Gastrocnemius medialis (tissue), 4 donors: ENCODE data around the gene LFNG. TPM values are rescaled to one million over a fixed set of nuclear protein-coding genes. Genes with fewer than 3 reads are reported as not detected.
A peak's percentile ranks its signal among the peaks of the same experiment; 100 is the strongest.

Experiments
- ATAC-seq, 2 donors: fragments of 150-250 bp; one replicate each; pipeline ENCODE4 v1.9.1; 2016
- DNase-seq, 2 donors: peaks; one replicate each; pipeline ENCODE4 v3.0.0-alpha.2; 2019
- H3K27ac ChIP-seq, 4 donors: fragments of 200-600 bp; sonication (generic); 1 replicate in 1 of 4; 2 replicates in 3 of 4; pipeline ENCODE4 v1.5.1; 2016 to 2018; ENCODE audit warnings: mild to moderate bottlenecking in 2 of 4, moderate library complexity in 1 of 4
- H3K27me3 ChIP-seq, 3 donors: fragments of 200-600 bp; sonication (generic) in 2 of 3; 1 replicate in 1 of 3; 2 replicates in 2 of 3; pipeline versions ENCODE4 v1.5.1 to v1.6.0; 2016 to 2019; ENCODE audit warnings: mild to moderate bottlenecking in 1 of 3, moderate library complexity in 1 of 3
- H3K36me3 ChIP-seq, 2 donors: fragments of 200-600 bp; sonication (generic) in 1 of 2; one replicate each; pipeline ENCODE4 v1.5.1; 2017 to 2018
- H3K4me1 ChIP-seq, 2 donors: fragments of 200-600 bp; sonication (generic) in 1 of 2; one replicate each; pipeline ENCODE4 v1.5.1; 2016 to 2017; ENCODE audit warnings: mild to moderate bottlenecking in 2 of 2
- H3K4me3 ChIP-seq, 4 donors: fragments of 200-600 bp; sonication (generic) in 3 of 4; 1 replicate in 1 of 4; 2 replicates in 3 of 4; pipeline ENCODE4 v1.5.1; 2016 to 2019; ENCODE audit warnings: mild to moderate bottlenecking in 2 of 4
- H3K9me3 ChIP-seq, 3 donors: fragments of 200-600 bp; sonication (generic) in 2 of 3; 1 replicate in 1 of 3; 2 replicates in 2 of 3; pipeline ENCODE4 v1.5.1; 2016 to 2019
- POLR2A ChIP-seq, 2 donors: fragments of 450-650 bp; IDR thresholded peaks; one replicate each; pipeline ENCODE4 v1.6.1; 2017; ENCODE audit warnings: antibody characterized with exemption in 2 of 2, mild to moderate bottlenecking in 2 of 2, moderate library complexity in 2 of 2
- in situ Hi-C, 4 donors: fragments of 200-750 bp; cut with MboI; loops; one replicate each; pipeline versions ENCODE4 v1.15.0 to v1.8.0; 2017; ENCODE audit warnings: low sequenced_read_pairs in 4 of 4
- intact Hi-C: fragments of 100-400 bp; cut with DNase I; formaldehyde crosslinking; loops from one replicate; pipeline ENCODE4 v1.15.1; 2023; ENCODE audit warnings: low total_unique reads
- total RNA-seq, 4 donors: library from RNA; depleted of rRNA; stranded (reverse); fragments of >200 nt; gene quantifications; one replicate each; pipeline versions ENCODE4 v1.1.0 to v1.2.3, GENCODE V29; 2016
- TF ChIP-seq, protein P1 (sequence below), 5 experiments: fragments of 450-650 bp in 3 of 5; fragments of 200-600 bp in 2 of 5; sonication (generic) in 2 of 5; IDR thresholded peaks in 4 of 5; conservative IDR thresholded peaks in 1 of 5; 1 replicate in 4 of 5; 2 replicates in 1 of 5; pipeline ENCODE4 v1.5.1; 2016 to 2019; ENCODE audit warnings: antibody characterized with exemption in 5 of 5, mild to moderate bottlenecking in 3 of 5, moderate library complexity in 3 of 5

The LFNG gene
- total RNA-seq, 4 donors from 2014 or later, result 1.0 to 5.9 (median 1.7) TPM

- ATAC-seq, result no peak
- TF ChIP-seq, protein P1, sequence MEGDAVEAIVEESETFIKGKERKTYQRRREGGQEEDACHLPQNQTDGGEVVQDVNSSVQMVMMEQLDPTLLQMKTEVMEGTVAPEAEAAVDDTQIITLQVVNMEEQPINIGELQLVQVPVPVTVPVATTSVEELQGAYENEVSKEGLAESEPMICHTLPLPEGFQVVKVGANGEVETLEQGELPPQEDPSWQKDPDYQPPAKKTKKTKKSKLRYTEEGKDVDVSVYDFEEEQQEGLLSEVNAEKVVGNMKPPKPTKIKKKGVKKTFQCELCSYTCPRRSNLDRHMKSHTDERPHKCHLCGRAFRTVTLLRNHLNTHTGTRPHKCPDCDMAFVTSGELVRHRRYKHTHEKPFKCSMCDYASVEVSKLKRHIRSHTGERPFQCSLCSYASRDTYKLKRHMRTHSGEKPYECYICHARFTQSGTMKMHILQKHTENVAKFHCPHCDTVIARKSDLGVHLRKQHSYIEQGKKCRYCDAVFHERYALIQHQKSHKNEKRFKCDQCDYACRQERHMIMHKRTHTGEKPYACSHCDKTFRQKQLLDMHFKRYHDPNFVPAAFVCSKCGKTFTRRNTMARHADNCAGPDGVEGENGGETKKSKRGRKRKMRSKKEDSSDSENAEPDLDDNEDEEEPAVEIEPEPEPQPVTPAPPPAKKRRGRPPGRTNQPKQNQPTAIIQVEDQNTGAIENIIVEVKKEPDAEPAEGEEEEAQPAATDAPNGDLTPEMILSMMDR (IDR thresholded peaks at IDR 0.05 in 4 of 5, conservative IDR thresholded peaks at IDR 0.05 in 1 of 5), result no peak
- TF ChIP-seq POLR2A (IDR thresholded peaks at IDR 0.05), result no peak
- Histone ChIP-seq H3K4me3 (peak overlapping the region; percentile 76 to 97 (median 80)), H3K36me3 (peaks cover 0 to 18% of the 10 kb centered on the region in 2 donors), H3K4me1 (peaks cover 22 to 23% of the 10 kb centered on the region in 2 donors), H3K27me3 (no peaks in the 10 kb centered on the region), H3K9me3 (no peaks in the 10 kb centered on the region), H3K27ac (peak overlapping the region in 2 of 4 donors; percentile 86 to 97)
- DNase-seq, result no peak
- intact Hi-C loops (loop anchor here (2.0 to 10.0 kb wide), 3 partner anchors 35 to 309 kb away; partner anchors contain the start of genes EIF3B, LFNG, MRM2 and NUDT1), in situ Hi-C loops (no loop called here)
Measured at GRCh38 chr7:2553831-2554581, 34.4 kb downstream of the LFNG start.

DNA sequence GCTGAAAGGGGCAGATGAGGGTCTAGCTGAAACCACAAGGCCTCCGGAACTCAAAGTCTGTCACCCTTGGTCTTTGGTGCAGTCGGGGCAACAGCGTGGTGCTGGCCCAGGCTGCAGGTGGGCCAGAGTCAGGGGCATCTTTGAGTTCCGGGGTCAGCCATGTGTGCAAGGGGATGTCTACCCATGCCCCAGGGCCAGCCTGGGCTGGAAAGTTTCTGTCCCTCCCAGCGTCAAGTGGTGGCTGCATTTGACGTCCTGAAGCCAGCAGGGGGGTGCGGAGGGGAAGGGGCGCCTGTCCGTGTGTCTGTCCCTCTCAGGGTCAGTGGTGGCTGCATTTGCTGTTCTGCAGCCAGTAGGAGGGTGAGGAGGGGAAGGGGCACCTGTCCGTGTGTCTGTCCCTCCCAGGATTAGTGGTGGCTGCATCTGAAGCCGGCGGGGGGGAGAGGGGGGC, 35.1 kb downstream of the LFNG start:
- in situ Hi-C loops (no loop called here), intact Hi-C loops (loop anchor here (1.0 to 10.0 kb wide), 6 partner anchors 36 to 310 kb away; partner anchors contain the start of genes EIF3B, GNA12, GRIFIN and LFNG)
- Histone ChIP-seq H3K27me3 (no peaks in the 10 kb centered on the region), H3K27ac (peak overlapping the region; percentile 86 to 100 (median 98)), H3K4me3 (peak overlapping the region; percentile 76 to 97 (median 80)), H3K4me1 (peaks cover 23 to 25% of the 10 kb centered on the region in 2 donors), H3K9me3 (no peaks in the 10 kb centered on the region), H3K36me3 (peaks cover 0 to 13% of the 10 kb centered on the region in 2 donors)
- TF ChIP-seq POLR2A (IDR thresholded peaks at IDR 0.05), result no peak
- TF ChIP-seq, protein P1 (IDR thresholded peaks at IDR 0.05 in 4 of 5, conservative IDR thresholded peaks at IDR 0.05 in 1 of 5), result no peak
- ATAC-seq (no peak), DNase-seq (no peak)

DNA sequence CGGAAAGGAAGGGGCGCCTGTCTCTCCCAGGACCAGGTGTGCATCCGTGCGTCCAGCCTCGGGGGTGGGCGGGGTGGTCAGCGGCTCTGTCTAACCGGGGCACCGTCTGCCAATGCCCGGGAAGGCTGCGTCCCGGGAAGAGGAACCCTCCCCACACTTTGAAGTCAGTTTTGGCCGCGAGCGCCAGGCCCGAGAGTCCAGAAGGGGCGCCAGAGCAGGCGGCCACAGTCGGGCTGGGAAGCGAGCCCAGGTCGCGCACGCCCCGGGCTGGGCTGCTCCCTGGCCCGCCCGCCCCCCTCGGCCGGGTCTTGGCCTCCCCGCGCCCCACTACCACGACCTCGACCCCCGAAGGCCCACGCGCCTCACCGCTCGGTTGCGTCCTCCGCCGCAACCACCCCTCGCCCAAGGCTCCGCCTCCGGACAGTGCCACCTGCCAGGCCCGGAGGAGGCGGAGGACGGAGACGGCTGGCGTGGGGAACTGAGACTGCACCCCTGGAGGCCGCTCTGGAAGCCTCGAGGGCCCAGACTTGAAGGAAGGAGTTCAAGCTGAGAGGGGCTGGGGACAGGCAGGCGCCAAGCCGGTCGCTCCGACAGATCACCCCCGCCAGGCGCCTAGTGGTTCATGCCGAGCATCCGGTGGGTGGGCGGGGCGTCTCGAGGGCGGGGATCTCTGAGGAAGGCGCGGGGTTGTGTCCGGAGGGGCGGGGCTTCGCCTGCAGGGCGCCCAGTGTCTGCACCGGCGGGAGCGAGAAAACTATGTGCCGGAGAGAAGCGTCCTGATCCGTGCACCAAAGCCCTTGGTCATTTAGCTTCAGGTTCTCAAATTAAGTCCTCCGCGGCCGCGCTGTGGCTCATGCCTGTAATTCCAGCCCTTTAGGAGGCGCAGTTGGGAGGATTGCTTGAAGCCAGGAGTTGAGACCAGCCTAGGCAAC, 35.8 kb downstream of the LFNG start, which contains the start of gene BRAT1:
Gene BRAT1 (minus strand): TSS at position 404 of the 932 bp plus-strand sequence. CDS start 1,093 bp downstream, outside the sequence.
- peak within 1 kb of the TSS; percentile 76 to 97 (median 80) for H3K4me3 ChIP-seq
- TF ChIP-seq, protein P1 (IDR thresholded peaks at IDR 0.05 in 4 of 5, conservative IDR thresholded peaks at IDR 0.05 in 1 of 5), result peak in 4 of 5 experiments; percentile 18 to 57 (median 19)
- peak; percentile 63 to 64 for TF ChIP-seq POLR2A (IDR thresholded peaks at IDR 0.05)
- intact Hi-C loops (loop anchor here (1.0 to 10.0 kb wide), 6 partner anchors 37 to 311 kb away; partner anchors contain the start of genes EIF3B, GNA12, GRIFIN and LFNG), in situ Hi-C loops (no loop called here)
- peaks cover 29 to 32% of the 10 kb centered on the region in 2 donors for H3K4me1 ChIP-seq
- H3K27ac ChIP-seq, result peak within 1 kb of the TSS; percentile 86 to 100 (median 98)
- ATAC-seq (peak; percentile 87 to 90), DNase-seq (peak; percentile 93 to 95)
- H3K9me3 ChIP-seq, result no peaks in the 10 kb centered on the region
- H3K36me3 ChIP-seq, result peaks cover 0 to 9% of the 10 kb centered on the region in 2 donors
- no peaks in the 10 kb centered on the region for H3K27me3 ChIP-seq

DNA sequence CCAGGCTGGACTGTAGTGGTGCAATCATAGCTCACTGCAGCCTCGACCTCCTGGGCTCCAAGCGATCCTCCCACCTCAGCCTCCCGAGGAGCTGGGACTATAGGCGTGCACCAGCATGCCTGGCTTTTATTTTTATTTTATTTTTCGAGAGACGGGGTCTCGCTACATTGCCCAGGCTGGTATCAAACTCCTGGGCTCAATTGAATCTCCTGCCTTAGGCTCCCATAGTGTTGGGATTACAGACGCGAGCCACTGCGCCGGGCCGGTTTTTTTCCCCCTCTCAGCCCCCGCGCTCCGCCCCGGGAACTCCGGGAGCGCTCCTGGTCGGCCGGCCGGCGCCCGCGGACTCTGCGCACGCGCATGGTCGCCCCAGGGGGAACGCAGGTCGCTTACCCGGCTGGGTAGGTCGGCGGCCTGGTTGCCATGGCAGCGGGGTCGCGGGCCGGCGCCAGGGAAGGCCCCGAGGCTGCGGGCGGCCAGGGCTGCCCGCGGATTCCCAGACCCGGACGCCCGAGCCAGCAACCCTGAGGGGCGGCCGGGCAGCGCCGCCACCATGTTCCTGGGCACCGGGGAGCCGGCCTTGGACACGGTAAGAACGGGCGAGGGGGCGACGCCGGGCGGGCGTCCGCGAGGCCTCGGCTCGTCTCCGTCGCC, 39.2 kb downstream of the LFNG start, which contains the start of gene IQCE:
Gene IQCE (plus strand): TSS at position 351 of the 654 bp plus-strand sequence. CDS start 203 bp downstream, at position 554.
- TF ChIP-seq, protein P1 (IDR thresholded peaks at IDR 0.05 in 4 of 5, conservative IDR thresholded peaks at IDR 0.05 in 1 of 5), result peak in 2 of 5 experiments; percentile 21 to 42
- TF ChIP-seq POLR2A (IDR thresholded peaks at IDR 0.05), result no peak

More for the DNA sequence above, 39.2 kb downstream of the LFNG start, which contains the start of gene IQCE:
- Histone ChIP-seq H3K9me3 (no peaks in the 10 kb centered on the region), H3K4me3 (peak within 1 kb of the TSS; percentile 58 to 95 (median 72)), H3K36me3 (no peaks in the 10 kb centered on the region), H3K27ac (peak within 1 kb of the TSS; percentile 15 to 76 (median 58)), H3K27me3 (no peaks in the 10 kb centered on the region), H3K4me1 (peaks cover 28 to 32% of the 10 kb centered on the region in 2 donors)
- in situ Hi-C loops (no loop called here), intact Hi-C loops (loop anchor here (2.0 to 10.0 kb wide), 4 partner anchors 72 to 314 kb away; partner anchors contain the start of genes GRIFIN, MRM2, NUDT1 and SNX8)
- ATAC-seq, result peak; percentile 63 to 75
- peak; percentile 87 to 92 for DNase-seq
